Measurements from ENCODE around the gene NOX4.
"Not testable (repeated sequence)": the region's sequence is repeated elsewhere in the genome, so short reads cannot be mapped to it uniquely, and the experiment has no call there.

NOX4 gene

GRCh38 chr11:89378986-89379385 lies 112.2 kb downstream of the NOX4 start:
- DNase-seq = peak; percentile 15

GRCh38 chr11:89369356-89369755 lies 121.8 kb downstream of the NOX4 start:
- DNase-seq = peak; percentile 66

- DNase-seq = not testable (repeated sequence)
Observed at GRCh38 chr11:89364856-89365255, 126.3 kb downstream of the NOX4 start.

DNA sequence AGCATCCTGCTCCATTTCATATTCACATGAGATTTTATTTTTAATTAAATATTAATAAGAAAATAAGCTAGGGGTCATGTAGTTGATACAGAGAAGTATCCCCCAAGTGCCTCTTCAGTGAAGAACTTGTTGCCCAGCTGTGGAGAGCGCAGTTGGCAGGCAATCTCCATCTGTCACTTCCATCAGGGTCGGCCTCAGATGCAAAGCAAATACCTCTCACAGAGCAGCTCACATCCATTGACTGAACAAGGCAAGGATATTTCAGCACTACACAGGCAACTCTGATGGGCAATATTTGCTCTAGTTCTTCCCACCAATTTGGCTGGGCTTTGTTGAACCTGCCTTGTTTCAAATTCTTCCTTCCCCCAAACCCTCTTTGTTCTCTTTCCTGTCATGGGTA lies 129.4 kb downstream of the NOX4 start:
- DNase-seq = no peak

- DNase-seq = not testable (repeated sequence)
Observed at GRCh38 chr11:89359208-89359607, 132.0 kb downstream of the NOX4 start.

DNA sequence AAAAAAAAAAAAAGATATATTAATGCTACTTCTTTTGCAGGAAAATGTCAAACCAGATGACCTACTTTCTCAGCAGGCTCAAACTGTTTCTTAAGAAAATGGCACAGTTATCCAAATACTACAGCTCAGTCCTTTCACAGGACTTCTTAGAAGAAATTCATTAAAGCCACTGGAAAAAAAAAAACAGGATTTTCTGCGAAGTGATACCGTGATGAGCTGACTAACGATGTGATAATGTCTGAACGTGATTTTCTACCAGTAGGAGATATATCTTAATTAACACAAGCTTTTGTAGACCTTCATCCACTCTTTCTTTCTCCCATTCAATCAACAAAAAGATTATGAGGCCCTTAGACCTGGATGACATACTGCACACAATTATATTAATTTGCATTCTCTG lies 132.4 kb downstream of the NOX4 start:
- no peak for DNase-seq

DNA sequence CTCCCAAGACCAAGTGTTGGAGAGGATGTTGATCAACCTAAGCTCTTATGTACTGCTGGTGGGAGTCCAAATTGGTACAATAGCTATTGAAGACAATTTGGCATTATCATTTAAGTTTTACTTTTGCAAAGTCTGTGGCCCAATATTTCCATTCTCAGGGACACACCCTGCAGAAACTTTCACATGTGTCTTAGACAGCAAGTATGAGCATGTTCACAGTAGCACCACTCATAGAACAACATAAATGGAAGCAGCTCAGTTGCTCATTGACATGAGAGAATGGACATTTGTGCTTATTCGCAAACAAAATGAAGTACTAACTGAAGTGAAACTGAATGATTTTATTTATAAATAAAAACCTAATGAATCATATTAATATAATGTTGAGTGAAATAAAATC lies 135.5 kb downstream of the NOX4 start:
- DNase-seq = no peak

GRCh38 chr11:89354513-89354912 lies 136.7 kb downstream of the NOX4 start:
- DNase-seq = not testable (repeated sequence)

- DNase-seq = no peak
Observed at GRCh38 chr11:89347071-89347470, 144.1 kb downstream of the NOX4 start.

DNA sequence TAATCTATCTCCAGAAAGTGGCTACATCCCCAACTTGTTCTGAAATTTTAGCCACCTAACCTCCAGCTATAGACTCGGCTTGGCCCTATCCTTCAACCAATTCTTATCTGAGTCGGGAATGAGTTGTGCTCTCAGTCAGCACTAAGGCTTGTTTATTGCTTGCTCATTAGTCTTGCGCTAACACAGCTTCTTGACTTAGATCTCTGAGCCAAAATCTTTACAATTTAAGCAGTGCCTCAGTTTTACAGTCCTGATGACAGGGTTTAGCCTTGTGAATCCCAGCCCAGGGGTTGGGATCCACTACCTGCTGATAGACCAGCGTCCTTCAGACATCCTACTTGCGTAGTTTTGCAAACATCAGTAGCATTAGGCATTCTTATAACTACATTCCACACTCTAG lies 144.6 kb downstream of the NOX4 start:
- no peak for DNase-seq

GRCh38 chr11:89342880-89343572 lies 148.1 kb downstream of the NOX4 start:
- DNase-seq = not testable (repeated sequence)

GRCh38 chr11:89340450-89340849 lies 150.7 kb downstream of the NOX4 start:
- DNase-seq = peak; percentile 14

- not testable (repeated sequence) for DNase-seq
Observed at GRCh38 chr11:89338073-89338472, 153.1 kb downstream of the NOX4 start.

GRCh38 chr11:89337100-89337650 lies 154.0 kb downstream of the NOX4 start:
- DNase-seq = not testable (repeated sequence)

DNA sequence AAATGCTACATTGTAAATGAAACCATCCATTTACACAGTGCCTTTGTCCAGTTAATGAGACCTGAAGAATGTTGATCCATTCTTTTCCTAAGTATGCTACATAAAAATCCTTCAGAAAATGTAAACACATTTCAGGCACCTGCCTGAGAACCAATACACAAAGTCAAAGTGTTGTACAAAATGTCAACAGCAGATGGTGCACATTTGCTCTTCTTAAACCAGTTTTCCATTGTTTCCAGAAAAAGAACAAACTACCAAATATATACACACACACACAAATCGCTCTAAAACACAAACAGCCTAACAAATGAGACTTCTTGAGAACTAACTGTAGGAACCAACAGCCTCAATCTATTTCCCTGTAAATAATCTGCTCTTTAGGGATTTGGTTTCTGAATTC lies 157.5 kb downstream of the NOX4 start:
- peak; percentile 17 for DNase-seq

DNA sequence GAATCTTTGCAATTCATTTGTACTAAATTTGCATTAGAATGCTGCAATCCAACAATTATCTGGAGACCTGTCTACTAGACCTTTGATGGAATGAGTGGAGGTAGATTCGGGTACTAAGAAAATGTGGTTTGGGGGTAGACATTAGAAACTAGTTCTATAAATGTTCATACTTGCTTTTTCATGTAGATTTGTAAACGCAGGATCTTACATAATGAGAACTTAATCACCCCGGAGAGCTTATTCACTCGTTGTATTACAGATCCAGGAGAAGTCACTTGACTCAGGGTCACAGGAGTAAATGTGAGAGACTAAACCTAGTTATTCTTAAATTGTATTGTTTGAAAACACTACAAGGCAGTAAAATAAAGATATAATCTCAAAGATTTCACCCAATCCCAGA lies 159.2 kb downstream of the NOX4 start:
- DNase-seq = not testable (repeated sequence)

GRCh38 chr11:89327885-89328284 lies 163.3 kb downstream of the NOX4 start:
- DNase-seq = no peak

- DNase-seq = no peak
Observed at GRCh38 chr11:89321401-89321800, 169.8 kb downstream of the NOX4 start.

GRCh38 chr11:89310607-89311006 lies 180.6 kb downstream of the NOX4 start:
- DNase-seq = peak; percentile 31

DNA sequence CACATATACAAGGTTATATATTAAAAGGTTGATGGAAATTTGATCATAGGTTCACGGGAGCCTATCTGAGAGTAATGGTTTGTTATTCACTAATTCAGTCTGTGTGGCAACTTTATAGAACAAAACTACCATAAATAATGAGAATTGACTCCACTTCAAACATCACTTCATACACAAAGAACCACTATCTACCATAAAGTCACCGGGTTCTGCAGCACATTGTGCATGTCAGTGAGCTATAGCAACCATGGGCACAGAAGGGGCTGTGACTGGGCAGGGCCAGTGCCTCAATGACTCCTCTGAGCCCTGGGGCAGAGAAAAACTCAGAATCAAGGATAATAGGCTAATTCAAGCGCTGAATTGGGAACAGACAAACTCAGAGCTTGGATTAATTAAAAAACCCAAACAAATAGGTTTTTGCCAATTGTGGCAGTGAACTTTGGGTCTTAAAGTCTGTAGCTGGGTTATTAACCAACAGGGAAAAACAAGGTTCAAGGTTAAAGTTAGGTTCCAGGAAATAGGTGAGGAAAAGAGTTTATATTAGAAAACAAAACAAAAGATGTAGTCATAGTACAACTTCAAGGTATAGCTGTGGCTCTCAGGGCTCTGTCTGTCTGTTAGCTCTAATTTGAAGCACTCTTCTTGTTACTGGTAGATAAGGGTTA lies 181.7 kb downstream of the NOX4 start:
- DNase-seq = not testable (repeated sequence)

DNA sequence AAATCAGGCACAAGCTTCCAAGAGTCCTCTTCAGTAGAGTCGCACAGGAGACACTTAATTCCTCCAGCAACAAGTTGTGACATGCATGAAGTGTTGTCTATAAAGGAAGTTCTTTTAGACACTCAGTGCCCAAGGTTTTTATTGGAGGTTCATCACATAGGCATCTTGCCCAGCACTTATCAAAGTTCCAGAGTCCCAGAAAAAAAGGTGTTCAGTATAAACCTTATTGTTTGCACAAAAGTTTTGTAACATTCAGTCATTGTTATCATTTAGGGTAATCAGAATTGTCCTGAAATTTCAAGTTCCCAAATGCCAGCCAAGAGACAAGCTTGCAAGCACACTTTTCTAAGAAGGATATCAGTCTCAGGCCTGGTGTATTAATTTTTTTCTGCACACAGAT lies 182.9 kb downstream of the NOX4 start:
- DNase-seq = not testable (repeated sequence)

- not testable (repeated sequence) for DNase-seq
Observed at GRCh38 chr11:89303029-89303428, 188.1 kb downstream of the NOX4 start.

DNA sequence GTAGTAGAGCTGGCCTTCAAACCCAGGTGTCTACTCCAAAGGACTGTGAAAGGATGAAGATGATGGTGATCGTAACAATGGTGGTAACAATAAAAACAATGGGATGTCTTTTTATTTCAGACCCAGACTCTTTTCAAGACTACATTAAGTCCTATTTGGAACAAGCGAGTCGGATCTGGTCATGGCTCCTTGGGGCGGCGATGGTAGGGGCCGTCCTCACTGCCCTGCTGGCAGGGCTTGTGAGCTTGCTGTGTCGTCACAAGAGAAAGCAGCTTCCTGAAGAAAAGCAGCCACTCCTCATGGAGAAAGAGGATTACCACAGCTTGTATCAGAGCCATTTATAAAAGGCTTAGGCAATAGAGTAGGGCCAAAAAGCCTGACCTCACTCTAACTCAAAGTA lies 196.2 kb downstream of the NOX4 start:
- not testable (repeated sequence) for DNase-seq

- no peak for DNase-seq
Observed at GRCh38 chr11:89293965-89294679, 197.1 kb downstream of the NOX4 start.

Measured in kidney glomerular epithelial cell (primary cell).